ENCODE results near the gene EEF1AKMT2. TPM values are rescaled to one million over a fixed set of nuclear protein-coding genes. Genes with fewer than 3 reads are reported as not detected.
A peak's percentile ranks its signal among the peaks of the same experiment; 100 is the strongest.

The EEF1AKMT2 gene
- total and polyA plus RNA-seq, 2 experiments from 2014 or later, result 17.3 to 23.9 TPM

DNA sequence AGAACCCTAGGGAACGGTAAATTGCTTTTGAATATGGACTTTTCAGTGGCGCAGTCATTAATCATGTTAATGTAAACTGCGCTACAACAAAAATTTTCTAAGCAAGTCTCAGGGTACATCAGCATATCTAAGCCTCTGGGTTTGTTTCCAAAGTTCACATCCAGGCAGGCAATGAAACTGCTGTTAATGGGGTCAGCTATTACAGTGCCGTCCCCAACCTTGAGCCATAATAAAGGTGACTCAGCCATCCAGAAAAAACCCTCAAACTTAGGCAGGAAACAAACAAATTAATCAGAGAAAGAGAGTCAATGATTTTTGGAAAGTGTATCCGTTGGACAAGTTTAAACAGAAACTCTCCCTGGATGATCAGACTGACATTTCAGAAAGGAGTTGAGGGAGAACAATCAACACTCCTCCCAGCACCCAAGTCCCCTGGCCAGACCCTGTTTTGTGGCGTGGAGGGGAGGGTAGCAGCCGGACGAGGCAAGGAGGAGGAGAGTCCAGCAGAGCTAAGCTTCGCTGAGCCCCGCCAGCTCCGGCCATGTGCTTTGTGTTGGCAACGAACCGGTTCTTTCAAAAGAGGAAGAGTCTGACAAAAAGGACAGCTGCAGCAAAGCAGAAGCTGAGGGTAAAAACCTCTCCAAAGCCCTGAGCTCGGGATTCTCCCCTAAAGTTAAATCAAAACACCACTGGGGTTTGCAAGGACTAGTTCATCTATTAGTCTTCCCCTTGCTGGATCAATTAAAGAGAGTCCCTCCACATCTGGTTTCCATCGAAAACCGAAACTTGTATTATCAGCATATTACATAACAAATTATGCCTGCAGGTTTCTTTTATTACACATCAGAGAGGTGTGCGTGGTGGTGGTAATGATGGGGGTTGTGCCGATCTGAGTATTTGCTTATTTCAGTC is 51.1 kb downstream of the EEF1AKMT2 start:
- Histone ChIP-seq H3K4me3 (no peak overlapping the region), H3K27ac (no peak overlapping the region), H3K36me3 (no peaks in the 10 kb centered on the region), H3K9me3 (ENCODE audit: low read depth) (no peaks in the 10 kb centered on the region), H3K27me3 (no peaks in the 10 kb centered on the region), H3K4me1 (ENCODE audit: low read depth) (peaks cover 41% of the 10 kb centered on the region)
- DNase-seq (ENCODE audit: low read depth in 1 of 2, low spot score in 1 of 2), result peak in 1 of 2 donors; percentile 70
- TF ChIP-seq, protein P1, sequence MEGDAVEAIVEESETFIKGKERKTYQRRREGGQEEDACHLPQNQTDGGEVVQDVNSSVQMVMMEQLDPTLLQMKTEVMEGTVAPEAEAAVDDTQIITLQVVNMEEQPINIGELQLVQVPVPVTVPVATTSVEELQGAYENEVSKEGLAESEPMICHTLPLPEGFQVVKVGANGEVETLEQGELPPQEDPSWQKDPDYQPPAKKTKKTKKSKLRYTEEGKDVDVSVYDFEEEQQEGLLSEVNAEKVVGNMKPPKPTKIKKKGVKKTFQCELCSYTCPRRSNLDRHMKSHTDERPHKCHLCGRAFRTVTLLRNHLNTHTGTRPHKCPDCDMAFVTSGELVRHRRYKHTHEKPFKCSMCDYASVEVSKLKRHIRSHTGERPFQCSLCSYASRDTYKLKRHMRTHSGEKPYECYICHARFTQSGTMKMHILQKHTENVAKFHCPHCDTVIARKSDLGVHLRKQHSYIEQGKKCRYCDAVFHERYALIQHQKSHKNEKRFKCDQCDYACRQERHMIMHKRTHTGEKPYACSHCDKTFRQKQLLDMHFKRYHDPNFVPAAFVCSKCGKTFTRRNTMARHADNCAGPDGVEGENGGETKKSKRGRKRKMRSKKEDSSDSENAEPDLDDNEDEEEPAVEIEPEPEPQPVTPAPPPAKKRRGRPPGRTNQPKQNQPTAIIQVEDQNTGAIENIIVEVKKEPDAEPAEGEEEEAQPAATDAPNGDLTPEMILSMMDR (IDR thresholded peaks at IDR 0.05; ENCODE audit: low read depth, low read length), result no peak

DNA sequence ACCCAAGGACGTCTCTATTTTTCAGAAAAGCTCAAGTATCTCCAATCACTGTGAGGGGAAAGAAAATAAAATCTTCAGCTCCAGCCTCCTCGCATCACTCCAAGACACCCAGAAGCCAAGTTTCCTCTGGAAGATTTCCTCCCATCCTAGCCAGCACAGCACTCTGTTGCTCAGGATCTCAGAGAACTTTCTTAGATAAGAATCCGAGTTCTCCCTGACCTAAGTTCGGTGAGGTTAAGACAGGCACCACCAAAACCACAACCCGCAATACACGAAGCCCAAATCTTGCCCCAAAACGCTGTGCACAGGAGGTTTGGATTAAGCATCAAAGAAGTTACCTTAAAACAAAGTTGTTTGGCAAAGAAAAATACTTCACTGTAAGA is 51.7 kb downstream of the EEF1AKMT2 start:
- peaks cover 41% of the 10 kb centered on the region for H3K4me1 ChIP-seq (ENCODE audit: low read depth)

DNA sequence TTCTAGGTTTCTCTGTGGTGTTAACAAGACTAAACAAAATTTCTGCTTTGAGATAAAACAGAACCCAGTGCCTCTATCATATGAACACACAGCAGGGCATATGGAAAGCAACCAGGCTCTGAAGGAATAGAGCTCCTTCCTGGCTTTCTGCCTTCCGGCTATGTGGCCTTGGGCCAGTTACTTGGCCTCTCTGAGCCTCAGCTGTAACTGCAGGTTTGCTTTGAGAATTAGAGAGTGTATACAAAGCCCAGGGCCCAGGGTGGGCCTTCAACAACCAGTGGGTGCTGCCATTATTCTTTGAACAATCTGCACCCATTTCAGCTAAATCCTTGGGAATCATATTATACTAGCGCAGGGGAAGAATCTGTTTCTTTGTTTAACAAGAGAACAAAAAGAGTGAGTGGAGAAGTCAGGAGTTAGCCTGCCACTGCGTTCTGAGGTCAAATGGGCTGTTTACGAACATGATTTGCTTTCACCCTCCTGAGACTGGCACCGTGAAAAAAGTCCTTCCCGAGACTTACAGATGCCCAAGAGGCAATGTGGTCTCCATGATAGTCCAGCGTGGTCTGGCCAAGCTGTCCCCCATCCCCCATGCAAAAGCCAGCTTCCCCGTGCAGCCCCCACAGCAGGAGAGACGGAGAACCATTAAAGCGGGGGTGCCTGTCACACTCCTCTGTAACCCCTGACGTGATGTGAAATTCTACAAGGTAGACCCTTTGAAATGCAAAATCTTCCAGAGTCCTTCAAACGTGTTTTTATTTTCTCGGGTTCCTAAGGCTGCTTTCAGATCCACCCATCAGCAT is 52.4 kb downstream of the EEF1AKMT2 start:
- Histone ChIP-seq H3K36me3 (no peaks in the 10 kb centered on the region), H3K27me3 (no peaks in the 10 kb centered on the region), H3K4me3 (no peak overlapping the region), H3K9me3 (ENCODE audit: low read depth) (no peaks in the 10 kb centered on the region), H3K27ac (no peak overlapping the region), H3K4me1 (ENCODE audit: low read depth) (peaks cover 41% of the 10 kb centered on the region)
- TF ChIP-seq, protein P1 (IDR thresholded peaks at IDR 0.05; ENCODE audit: low read depth, low read length), result no peak
- DNase-seq (ENCODE audit: low read depth in 1 of 2, low spot score in 1 of 2), result peak in 1 of 2 donors; percentile 50

More for the DNA sequence above, 51.7 kb downstream of the EEF1AKMT2 start:
- Histone ChIP-seq H3K9me3 (ENCODE audit: low read depth) (no peaks in the 10 kb centered on the region), H3K27me3 (no peaks in the 10 kb centered on the region), H3K36me3 (no peaks in the 10 kb centered on the region), H3K4me3 (no peak overlapping the region), H3K27ac (no peak overlapping the region)
- DNase-seq (ENCODE audit: low read depth in 1 of 2, low spot score in 1 of 2), result no peak
- TF ChIP-seq, protein P1 (IDR thresholded peaks at IDR 0.05; ENCODE audit: low read depth, low read length), result no peak

DNA sequence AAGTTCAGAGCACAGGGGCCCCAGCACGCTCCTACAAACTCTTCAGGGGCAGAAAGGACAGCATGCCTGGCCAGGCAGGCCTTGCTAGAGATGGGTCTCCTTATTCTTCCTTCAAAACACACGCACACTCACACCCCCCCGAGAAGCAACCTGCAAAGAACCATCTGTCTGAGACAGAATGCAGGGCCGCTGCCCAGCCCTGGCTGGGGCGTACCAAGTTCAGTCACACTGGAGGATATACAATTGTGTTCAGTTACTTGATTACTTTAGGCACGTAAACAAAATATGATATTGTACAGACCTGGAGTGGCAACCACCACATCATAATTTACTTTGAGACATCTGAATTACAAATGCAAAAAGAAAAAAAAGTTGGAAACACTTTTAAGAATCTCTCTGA is 53.2 kb downstream of the EEF1AKMT2 start:
- H3K4me3 ChIP-seq, result no peak overlapping the region
- H3K27ac ChIP-seq, result no peak overlapping the region
- H3K9me3 ChIP-seq (ENCODE audit: low read depth), result no peaks in the 10 kb centered on the region
- DNase-seq (ENCODE audit: low read depth in 1 of 2, low spot score in 1 of 2), result no peak
- peaks cover 46% of the 10 kb centered on the region for H3K4me1 ChIP-seq (ENCODE audit: low read depth)
- H3K36me3 ChIP-seq, result no peaks in the 10 kb centered on the region
- TF ChIP-seq, protein P1 (IDR thresholded peaks at IDR 0.05; ENCODE audit: low read depth, low read length), result no peak
- no peaks in the 10 kb centered on the region for H3K27me3 ChIP-seq

GRCh38 chr10:124737708-124738107 is 54.0 kb downstream of the EEF1AKMT2 start:
- no peak for DNase-seq (ENCODE audit: low read depth in 1 of 2, low spot score in 1 of 2)
- Histone ChIP-seq H3K4me3 (no peak overlapping the region), H3K36me3 (no peaks in the 10 kb centered on the region), H3K27me3 (no peaks in the 10 kb centered on the region), H3K27ac (no peak overlapping the region), H3K4me1 (ENCODE audit: low read depth) (peaks cover 53% of the 10 kb centered on the region), H3K9me3 (ENCODE audit: low read depth) (no peaks in the 10 kb centered on the region)
- TF ChIP-seq, protein P1 (IDR thresholded peaks at IDR 0.05; ENCODE audit: low read depth, low read length), result no peak

Data from cardiac muscle cell (in vitro differentiated cells and primary cell).